ENCODE data around the gene ADAMTS6. TPM values are rescaled to one million over a fixed set of nuclear protein-coding genes. Genes with fewer than 3 reads are reported as not detected.

Gene ADAMTS6
- polyA plus RNA-seq, 3 donors: 0.01 TPM; not detected in 2

DNA sequence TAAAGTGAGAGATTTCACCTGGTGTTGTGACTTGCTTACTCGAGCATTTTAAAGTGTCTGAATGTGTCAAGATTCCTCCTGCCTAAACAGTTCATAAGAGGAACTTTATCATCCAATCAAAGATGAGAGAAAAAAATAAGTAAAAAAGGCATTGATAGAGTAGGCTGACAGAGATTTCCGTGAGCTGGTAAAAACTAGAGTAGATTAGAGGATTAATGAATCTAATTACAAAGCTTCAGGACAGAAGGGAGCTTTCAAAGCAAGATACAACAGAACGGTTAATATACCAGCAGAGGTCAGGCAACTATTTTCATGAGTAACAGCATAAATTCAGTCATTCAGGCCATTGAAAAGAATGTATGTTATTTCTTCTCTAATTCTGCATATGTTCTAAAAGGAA, 91.5 kb downstream of the ADAMTS6 start:
- H3K4me1 ChIP-seq (ENCODE audit: control insufficient read depth in 1 of 2, insufficient read depth in 2 of 2, low read length in 2 of 2): no peaks in the 10 kb centered on the region
- H3K9me3 ChIP-seq (replicated peaks in 1 of 2; ENCODE audit: control insufficient read depth in 1 of 2, insufficient read depth in 1 of 2, low read length in 2 of 2): no peaks in the 10 kb centered on the region
- Mint-ChIP-seq H3K4me3 (no peak overlapping the region), H3K4me1 (no peaks in the 10 kb centered on the region), H3K9me3 (peaks cover 0 to 2% (median 0%) of the 10 kb centered on the region in 7 donors), H3K36me3 (no peaks in the 10 kb centered on the region), H3K27ac (no peak overlapping the region), H3K27me3 (ENCODE audit: low read depth in 3 of 3) (no peaks in the 10 kb centered on the region)
- intact Hi-C loops (cut with micrococcal nuclease): no loop called here
- no peak overlapping the region for H3K4me3 ChIP-seq (replicated peaks in 1 of 3; ENCODE audit: low read depth in 2 of 3, low read length in 3 of 3)
- no peak overlapping the region for H3K9ac ChIP-seq (ENCODE audit: insufficient read depth, low read length, poor library complexity, severe bottlenecking)
- no peak overlapping the region for H2AFZ ChIP-seq (ENCODE audit: insufficient read depth, low read depth, low read length, poor library complexity, severe bottlenecking)
- no peak overlapping the region for H3K4me2 ChIP-seq (replicated peaks; ENCODE audit: extremely low read depth, low read length, poor library complexity, severe bottlenecking)
- TF ChIP-seq, protein P1, sequence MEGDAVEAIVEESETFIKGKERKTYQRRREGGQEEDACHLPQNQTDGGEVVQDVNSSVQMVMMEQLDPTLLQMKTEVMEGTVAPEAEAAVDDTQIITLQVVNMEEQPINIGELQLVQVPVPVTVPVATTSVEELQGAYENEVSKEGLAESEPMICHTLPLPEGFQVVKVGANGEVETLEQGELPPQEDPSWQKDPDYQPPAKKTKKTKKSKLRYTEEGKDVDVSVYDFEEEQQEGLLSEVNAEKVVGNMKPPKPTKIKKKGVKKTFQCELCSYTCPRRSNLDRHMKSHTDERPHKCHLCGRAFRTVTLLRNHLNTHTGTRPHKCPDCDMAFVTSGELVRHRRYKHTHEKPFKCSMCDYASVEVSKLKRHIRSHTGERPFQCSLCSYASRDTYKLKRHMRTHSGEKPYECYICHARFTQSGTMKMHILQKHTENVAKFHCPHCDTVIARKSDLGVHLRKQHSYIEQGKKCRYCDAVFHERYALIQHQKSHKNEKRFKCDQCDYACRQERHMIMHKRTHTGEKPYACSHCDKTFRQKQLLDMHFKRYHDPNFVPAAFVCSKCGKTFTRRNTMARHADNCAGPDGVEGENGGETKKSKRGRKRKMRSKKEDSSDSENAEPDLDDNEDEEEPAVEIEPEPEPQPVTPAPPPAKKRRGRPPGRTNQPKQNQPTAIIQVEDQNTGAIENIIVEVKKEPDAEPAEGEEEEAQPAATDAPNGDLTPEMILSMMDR (IDR thresholded peaks at IDR 0.05): no peak
- H3K27me3 ChIP-seq (ENCODE audit: control insufficient read depth in 2 of 2, insufficient read depth in 2 of 2, low read length in 2 of 2): no peaks in the 10 kb centered on the region
- no peaks in the 10 kb centered on the region for H3K79me2 ChIP-seq (ENCODE audit: insufficient read depth, low read length)
- no peaks in the 10 kb centered on the region for H3K36me3 ChIP-seq (replicated peaks in 1 of 2; ENCODE audit: control insufficient read depth in 1 of 2, insufficient read depth in 2 of 2, low read length in 2 of 2)
- 100% methylated on average over 1 of the region's 3 CpGs for WGBS (ENCODE audit: insufficient coverage)
- no peak overlapping the region for H3K27ac ChIP-seq (ENCODE audit: low read depth in 1 of 2, low read length in 2 of 2)
- no peak for DNase-seq
- H4K20me1 ChIP-seq (ENCODE audit: insufficient read depth, low read length): no peaks in the 10 kb centered on the region

DNA sequence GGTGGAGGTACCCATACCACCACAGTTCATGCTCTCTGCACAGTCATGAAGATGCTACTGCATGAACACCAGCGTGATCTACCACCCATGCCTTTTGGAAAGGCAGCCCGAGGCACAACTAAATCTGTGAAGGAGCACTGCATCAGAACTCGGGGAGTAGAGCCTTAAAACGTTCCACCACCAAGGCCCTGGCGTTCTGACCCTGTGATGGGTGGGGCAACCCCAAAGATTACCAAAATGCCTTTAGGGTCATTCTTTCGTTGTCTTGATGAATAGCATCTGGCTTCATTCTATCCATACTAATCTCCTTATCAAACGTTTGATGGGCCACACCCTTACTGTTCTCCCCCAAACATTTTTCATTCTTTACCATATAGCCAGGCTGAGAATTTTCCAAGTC, 97.9 kb downstream of the ADAMTS6 start:
- no peaks in the 10 kb centered on the region for H3K27me3 Mint-ChIP-seq (ENCODE audit: low read depth in 3 of 3)
- Histone ChIP-seq H3K4me2 (replicated peaks; ENCODE audit: extremely low read depth, low read length, poor library complexity, severe bottlenecking) (no peak overlapping the region), H3K27me3 (ENCODE audit: control insufficient read depth in 2 of 2, insufficient read depth in 2 of 2, low read length in 2 of 2) (no peaks in the 10 kb centered on the region), H3K4me1 (ENCODE audit: control insufficient read depth in 1 of 2, insufficient read depth in 2 of 2, low read length in 2 of 2) (no peaks in the 10 kb centered on the region), H3K4me3 (replicated peaks in 1 of 3; ENCODE audit: low read depth in 2 of 3, low read length in 3 of 3) (no peak overlapping the region), H3K36me3 (replicated peaks in 1 of 2; ENCODE audit: control insufficient read depth in 1 of 2, insufficient read depth in 2 of 2, low read length in 2 of 2) (no peaks in the 10 kb centered on the region), H2AFZ (ENCODE audit: insufficient read depth, low read depth, low read length, poor library complexity, severe bottlenecking) (no peak overlapping the region), H4K20me1 (ENCODE audit: insufficient read depth, low read length) (no peaks in the 10 kb centered on the region), H3K9me3 (replicated peaks in 1 of 2; ENCODE audit: control insufficient read depth in 1 of 2, insufficient read depth in 1 of 2, low read length in 2 of 2) (no peaks in the 10 kb centered on the region), H3K9ac (ENCODE audit: insufficient read depth, low read length, poor library complexity, severe bottlenecking) (no peak overlapping the region), H3K79me2 (ENCODE audit: insufficient read depth, low read length) (no peaks in the 10 kb centered on the region), H3K27ac (ENCODE audit: low read depth in 1 of 2, low read length in 2 of 2) (no peak overlapping the region)
- no peaks in the 10 kb centered on the region for H3K36me3 Mint-ChIP-seq
- WGBS (ENCODE audit: insufficient coverage): 79% methylated on average over 7 of the region's 7 CpGs
- no peak overlapping the region for H3K27ac Mint-ChIP-seq
- intact Hi-C loops (cut with micrococcal nuclease): no loop called here
- H3K4me3 Mint-ChIP-seq: no peak overlapping the region
- no peaks in the 10 kb centered on the region for H3K4me1 Mint-ChIP-seq
- DNase-seq: no peak
- TF ChIP-seq, protein P1 (IDR thresholded peaks at IDR 0.05): no peak
- H3K9me3 Mint-ChIP-seq: peaks cover 0 to 7% (median 0%) of the 10 kb centered on the region in 7 donors

Data from CD14-positive monocyte (primary cell).